HG03342 (cell line): ENCODE results near the gene ITM2C.

Source experiments
- ATAC-seq: cut with Tn5 transposase; IDR thresholded peaks from one replicate; pipeline ENCODE4 v1.9.1; 2021; ENCODE audit warnings: mild to moderate bottlenecking, moderate library complexity; ENCODE audit not compliant: unreplicated experiment

Gene ITM2C

DNA sequence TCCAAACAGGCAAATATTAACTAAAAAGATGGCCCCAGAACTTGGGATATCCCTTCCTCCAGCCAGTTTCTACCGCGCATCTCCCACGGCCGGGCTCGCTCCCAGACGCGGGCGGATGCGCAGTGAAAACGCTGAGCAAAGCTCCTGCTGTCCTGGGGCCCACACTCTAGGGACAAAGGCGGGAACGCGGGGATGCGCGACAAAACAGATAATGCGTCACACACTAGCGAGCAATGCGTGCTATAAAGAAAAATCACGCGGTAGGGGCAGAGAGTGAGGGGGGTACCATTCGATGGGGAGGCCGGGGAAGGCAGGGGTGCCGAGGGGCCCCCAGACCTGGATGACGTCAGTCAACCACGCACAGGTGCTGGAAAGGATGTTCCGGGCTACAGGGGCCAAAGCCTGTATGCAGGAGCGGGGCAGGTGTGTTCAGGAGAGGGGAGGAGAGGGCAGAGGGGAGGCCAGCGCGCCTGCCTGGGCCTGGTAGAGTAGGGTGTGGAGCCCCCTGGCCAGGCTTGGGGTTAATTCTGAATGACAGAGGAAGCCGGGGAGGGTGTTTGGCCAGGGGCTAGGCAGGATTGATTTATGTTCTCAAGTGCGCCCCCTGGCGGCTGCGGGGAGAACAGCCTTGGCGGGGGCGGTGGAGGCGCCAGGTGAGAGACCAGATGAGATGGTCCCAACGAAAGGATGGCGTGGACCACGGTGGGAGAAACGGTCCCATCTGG lies 14.9 kb upstream of the ITM2C start:
- ATAC-seq: no peak

DNA sequence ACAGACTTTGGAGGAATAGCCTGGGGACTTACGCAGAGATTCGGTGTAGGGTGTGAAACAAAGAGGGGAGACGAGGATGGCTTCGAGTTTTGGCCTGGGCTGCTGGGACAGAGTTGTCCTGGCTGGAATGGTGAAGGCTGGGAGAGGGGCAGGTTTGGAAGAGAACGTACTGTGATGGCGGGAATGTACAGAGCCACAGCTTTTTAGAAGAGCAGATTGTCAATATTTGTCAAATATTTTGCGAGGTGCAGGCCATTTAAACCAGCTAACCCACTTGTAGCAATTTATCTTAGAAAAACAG lies 14.4 kb upstream of the ITM2C start:
- no peak for ATAC-seq

DNA sequence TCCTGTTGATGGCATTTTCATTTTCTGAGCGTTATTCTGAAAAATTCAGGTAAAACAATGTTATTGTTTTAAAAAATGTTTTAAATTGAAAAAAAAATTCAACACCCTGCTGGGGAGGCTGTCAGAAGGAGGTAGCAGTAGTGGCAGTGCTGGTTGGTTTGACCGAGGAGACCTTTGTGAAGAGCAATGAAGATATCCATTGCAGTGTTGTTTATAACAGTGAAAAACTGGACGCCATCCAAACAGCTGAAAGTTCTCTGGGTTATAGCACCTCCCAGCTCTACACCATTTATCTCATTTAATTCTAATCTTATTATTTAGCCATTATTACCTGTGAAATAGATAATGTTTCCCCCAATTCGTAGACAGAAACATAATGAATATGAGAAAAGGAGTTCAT lies 12.6 kb upstream of the ITM2C start:
- ATAC-seq: no peak

DNA sequence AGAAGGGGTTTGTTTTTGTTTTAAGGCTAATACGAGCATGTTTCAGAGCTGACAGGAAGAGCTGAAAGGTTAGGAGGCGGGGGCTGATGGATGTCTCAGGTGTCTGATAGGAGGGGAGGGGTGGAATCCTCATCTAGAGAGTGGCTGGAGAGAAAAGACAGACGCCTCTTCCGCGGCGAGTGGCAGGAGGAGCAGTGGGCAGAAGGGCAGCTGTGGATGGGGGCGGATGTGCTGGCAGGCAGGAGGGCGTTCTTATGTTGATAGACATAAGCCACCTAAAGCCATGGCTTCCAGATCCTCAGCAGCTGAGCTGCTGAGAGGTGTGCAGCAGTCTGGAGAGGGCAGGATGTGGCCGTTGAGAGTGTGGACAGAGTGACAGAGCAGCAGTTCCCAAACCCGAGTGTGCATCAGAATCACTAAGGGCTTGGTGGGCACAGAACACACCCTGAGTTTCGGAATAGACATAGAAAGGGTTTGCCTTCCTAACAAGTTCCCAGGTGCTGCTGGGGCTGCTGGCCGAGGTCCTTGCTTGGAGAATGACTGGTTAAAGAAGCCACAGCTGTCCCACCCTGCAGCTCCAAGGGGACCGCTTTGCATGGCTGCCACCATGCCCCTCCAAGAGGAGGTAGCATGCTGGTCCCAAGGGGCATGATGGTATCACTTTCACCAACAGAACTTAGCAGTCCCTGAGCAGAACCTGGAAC lies 3.0 kb upstream of the ITM2C start:
- ATAC-seq: no peak

DNA sequence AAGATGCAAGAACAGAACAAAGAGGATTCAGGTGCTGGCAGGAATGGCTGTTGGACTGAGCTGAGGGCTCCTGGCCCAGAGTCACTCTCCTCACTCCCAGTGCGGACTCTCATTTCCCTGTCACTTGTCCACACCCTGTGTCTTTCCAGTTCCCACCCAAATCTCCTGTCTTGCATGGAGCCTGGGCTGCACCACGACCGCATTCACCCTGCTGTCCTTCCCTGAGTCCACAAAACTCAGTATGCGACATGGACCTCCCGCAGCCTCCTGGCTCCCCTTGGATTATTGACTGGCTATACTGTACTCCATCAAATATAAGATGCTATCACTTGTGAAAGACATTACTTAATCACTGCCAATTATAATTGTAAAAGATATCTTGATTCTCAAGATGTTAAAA lies 2.5 kb upstream of the ITM2C start:
- no peak for ATAC-seq

DNA sequence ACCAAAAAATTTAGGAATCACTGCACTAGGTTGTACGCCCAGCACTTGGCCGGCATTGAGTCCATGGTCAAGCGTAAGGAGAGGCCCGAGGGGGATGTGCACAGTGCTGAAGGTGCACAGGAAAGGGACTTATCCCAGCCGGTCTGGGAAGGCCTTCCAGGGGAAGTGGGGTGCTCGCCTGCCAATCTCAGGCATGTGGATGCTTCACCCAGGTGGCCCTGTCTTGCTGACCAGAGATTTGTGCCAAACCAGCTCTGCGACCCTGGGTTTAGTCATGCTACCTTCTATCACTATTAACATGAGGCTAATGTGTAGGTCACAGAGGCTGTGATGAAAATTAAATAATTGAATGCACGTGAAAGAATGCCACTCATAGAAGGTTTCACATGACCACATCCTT lies 1.7 kb upstream of the ITM2C start:
- no peak for ATAC-seq

DNA sequence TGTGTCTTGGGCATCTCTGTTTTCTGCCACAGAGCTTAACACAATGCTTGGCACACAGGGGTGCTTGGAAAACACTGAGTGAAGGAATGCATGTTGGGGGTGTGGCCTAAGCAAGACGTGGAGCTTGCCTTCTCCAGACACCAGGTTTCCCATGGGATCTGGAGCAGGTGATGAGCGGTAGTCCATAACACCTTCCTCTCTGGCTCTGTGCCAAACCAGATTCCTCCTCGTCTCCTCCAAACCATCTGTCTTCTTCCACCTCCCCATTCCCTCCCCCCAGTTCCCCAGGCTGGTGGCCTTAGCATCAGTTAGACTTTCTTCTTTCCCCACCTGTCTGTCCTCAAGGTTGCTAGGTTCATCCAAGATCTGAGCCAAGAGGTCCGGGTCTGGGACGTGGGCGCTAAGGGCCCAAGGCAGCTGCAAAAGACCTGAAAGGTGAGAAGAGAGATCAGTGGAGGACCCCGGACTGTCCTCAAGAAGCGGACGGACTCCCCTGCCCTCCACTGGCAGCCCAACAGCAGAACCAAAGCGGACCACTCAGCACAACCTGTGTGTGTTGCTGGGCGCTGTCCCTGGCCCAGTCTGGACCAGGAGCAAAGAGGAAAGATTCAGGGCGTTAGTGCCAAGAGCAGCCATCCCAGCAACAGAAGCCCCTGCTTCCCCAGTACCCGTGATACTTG lies 1.2 kb upstream of the ITM2C start:
- ATAC-seq: no peak

DNA sequence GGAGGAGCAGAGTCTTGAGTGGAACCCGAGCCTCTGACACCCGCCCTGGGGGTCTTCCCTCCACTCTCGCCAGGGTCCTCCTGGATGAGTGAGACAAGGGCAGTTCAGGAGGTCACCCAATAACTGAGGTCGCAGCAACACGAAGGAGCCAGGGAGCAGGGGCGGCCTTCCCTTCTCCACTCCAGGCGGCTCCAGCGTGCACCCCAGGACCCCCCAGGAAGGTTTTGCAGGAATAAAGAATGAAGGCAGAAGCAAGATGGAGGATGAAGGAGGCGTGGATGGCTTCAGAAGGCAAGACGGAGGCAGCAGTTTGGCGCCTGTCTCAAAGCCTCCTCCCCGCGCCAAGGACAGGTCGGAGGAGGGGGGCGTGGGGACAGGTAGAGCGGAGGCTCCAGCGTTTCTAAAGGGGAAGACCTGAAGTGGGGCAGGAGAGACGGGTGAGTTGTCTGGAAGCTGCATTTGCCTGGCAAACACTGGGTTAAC lies 579 bp upstream of the ITM2C start:
- ATAC-seq: no peak

DNA sequence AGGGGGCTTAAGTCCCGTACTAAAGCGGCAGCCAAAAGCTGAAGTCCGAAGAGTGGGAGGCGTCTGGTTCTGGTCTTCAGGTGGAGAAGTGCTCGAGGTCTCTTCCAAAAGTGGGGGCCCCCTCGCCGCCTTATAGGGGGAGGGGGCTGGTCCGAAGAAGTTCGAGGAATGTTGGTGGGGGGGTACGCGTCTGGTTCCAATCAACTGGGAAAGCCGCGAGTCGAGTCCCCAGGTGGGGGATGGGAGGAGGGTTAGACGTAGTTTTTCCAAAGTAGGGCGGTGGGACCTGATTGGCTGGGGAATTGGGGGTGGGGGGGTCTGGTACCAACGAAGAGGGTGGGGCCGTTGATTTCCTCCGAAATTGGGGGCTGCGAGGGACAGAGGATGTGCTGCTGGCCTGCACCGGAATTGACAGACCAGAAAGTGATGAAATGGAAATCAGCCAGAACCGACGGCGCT lies 594 bp downstream of the ITM2C start:
- ATAC-seq: no peak

DNA sequence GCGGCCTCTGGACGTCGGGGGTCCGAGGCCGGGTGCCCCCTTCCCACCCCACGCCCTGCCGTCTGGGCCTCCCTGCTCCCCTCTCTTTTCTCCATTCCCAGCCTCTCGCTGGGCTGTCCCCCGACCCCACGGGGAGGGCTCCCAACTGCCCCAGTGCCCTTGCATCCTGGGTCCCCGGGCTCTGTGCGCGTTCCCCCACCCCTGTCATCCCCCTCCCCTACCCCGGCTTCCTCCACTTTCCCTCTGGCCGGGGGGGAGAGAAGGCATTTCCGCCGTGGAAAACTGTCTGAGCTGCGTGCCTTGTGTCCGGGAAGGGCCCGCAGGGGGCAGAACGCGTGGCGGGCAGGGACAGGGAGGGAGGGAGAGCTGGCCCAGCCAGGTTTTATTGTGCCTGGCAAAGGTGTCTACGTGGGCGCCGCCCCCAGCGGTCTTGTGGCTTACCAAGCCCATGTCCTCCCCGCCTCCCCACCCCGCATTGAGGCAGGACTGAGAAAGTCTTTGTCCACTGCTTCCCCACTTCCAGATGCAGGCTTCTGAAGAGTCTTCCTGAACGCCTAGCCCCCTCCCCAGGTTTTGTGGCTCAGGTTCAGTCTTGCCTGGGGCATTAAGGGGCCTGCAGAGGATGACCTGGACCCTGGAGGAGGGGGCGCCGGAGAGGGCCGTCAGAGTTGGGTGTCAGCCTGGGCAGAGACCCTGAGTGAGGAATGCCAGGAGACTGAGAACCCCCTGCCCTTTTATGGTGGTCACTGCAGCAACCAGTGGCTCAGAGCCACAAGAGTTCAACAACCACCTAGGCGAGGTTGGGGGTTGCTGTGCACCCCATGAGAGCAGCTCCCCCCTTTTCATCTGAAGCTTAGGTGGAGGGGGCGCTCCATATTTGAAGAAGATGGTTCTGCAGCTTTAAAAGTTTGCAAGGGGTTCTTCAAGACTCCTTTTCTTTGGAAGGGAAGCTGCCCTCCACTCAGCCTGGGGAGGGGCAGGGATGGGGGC lies 1.3 kb downstream of the ITM2C start:
- no peak for ATAC-seq

DNA sequence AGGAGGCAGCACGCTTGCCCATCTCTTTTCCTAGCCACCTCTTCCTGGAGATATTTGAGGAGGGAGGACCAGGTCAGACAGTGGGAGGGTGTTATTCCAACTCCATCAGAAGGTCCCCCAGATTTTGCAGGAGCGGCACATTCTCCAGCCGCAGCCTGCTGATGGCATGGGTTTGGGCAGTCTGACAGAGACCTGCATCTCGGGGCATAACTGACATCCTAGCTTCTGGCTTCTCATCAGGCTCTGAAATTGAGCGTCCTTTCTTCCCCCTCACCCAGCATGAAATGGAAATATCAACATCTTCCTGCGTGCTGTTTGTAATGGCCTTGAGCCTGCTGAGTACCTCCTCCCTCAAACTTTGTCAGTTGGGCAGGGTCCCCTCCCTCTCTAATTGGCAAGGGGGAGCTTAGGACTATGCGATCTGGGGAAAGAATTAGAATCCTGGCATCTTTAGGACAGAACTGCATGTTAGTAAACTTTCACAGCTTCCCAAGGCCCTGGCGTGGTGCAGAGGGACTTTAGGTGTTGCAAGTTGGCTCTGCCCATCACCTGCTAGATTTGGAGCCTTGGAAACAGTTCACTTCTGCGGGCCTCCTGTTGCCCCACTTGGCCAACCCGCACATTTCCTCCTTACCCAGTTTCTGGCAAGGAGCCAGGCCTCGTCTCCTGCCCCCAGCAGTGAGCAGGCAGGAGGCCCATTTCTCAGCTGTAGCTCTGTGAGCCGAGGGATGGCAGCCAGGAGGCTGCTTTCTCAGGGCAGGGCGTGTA lies 2.2 kb downstream of the ITM2C start:
- no peak for ATAC-seq

DNA sequence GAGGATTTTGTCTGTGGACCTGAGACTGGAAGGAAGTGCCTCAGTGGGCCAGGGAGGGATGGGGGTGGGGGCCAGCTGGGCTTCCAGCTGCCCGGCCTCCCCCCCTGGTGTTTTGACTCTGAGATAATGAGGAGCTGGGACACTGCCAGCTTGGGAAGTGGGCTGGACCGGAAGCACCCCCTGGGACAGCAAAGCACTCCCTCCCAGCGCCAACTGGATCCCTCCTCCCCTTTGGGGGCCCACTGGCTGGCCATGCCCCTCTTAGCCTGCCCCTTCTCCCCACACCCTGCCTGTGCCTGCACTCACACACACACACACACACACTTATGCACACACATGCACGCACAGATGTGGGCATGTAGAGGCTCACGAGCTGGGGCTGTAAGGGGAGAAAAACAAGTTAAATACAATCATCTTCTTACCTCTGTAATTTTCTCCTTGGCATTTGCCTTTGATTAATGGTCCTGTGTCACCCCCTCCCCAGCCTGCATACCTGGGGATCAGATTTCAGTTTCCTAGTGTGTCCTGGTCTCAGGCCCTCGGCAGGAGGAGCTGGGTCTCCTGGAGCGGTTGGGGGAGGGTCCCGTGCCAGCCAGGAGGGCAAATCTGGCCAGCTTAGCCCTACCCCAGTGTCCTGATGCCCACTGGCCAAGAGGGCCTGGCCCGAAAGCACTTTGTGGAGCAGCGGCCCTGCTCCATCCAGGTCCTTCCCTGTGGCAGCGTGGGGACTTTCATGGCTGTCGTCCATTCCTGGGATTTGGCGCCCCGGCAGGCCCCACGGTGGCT lies 3.6 kb downstream of the ITM2C start:
- no peak for ATAC-seq

DNA sequence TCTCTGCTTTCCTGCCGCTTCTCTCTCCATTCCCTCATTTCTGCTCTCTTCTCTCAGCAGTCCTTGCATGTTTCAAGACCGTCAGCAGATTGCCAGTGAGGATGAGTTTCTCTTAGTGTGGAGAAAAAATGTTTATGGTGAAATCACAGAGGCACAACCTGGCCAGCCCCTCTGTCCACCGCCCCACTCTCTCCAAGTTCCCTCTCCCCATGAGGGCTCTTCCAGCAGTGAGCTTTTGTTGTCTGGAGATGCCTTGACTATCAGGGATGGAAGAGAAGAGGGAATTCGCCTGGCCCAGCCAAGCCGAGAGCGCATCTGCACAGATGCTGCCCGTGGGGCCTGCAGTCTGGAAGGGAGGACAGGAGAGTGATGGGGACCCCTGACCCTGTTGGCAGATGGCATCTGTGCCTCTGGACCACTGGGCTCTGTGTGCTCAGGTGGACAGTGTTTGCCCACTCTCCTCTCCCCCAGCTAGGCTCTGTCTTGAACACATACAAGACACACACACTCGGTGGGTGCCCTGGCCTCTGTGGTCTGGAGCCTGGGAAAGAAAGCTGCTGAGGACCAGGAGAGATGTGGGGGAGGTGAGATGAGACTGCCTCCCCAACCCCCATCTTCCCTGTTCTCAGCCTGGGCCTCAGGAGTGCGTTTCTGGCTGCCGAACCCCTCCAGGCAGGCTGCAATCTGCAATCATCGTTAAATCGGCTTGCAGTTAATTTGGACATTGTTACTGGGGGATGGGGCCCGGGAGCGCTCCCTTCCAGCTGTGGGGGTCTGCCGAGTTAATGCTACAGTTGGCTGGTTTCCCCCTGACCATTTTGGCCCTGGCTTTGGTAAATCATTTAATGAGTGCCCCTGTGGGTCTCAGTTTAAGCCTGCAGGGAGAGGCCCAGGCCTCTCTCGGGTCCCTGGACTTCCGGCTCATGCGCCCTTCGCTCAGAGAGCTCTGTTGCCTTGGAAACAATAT lies 4.5 kb downstream of the ITM2C start:
- no peak for ATAC-seq

DNA sequence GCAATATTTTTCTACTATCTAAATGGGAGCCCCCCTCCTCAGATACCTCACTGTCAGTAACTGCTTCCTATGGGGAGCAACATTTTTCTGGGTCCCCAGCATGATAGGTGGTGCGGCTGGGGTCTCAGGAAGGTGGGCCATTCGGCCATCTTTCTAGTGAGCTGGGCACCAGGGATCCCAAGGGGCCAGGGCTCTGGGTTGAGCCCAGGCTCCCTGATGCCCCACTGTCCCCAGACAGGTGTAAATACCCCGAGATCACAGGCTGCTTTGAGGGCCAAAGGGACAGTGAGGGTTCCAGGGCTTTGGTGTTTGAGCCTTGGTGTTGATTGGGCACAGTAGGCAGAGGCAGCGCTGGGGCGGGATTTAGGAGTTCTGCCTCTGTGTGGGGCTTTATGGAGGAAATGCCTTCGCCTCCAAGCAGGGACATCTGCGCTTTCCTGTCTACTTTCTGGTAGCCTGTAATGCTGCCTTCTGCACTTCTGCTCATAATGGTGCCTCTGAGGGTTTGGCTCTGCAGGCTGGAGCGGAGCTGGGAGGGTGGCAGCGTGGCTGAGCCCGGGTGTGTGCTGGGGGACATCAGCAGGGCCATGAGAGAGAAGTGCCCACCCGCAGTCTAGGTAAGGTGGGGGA lies 5.3 kb downstream of the ITM2C start:
- no peak for ATAC-seq

DNA sequence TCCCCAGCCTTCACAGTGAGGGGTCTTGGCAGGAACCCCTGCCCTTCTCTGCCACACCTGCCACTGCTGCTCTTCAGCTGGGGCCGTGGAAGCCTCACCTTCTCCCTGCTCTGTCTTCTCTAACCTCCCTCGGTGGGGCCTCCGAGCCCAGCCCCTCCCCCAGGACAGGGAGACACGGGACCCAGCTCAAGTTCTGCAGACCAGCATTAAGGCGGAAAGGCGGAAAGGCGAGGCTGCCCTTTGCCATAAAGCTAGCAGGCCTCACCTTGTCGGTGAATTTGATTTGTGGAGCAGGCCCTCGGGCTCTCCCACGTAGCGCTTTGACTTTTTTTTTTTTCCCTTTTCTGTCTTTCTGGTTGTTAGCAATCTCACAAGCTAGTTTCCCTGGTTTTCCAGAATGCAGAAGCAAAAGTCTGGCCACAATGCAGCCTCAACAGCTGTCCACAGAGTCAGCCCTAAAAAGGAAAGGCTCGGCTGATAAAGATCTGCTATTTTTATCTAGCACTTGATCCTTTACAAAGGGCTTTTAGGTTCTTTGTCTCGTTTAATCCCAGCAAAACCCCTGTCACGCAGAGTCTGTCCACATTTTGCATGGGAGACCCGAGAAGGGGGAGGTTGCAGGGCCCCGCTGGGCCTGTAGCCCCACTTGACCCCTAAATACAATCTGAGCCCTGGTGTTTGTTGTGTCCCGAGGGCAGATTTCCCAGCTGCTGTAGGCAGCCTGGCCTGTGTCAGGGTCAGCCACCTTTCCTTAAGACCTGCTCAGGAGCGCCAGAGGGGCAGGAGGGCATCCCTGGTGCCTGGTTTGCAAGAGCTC lies 6.0 kb downstream of the ITM2C start:
- ATAC-seq: no peak

DNA sequence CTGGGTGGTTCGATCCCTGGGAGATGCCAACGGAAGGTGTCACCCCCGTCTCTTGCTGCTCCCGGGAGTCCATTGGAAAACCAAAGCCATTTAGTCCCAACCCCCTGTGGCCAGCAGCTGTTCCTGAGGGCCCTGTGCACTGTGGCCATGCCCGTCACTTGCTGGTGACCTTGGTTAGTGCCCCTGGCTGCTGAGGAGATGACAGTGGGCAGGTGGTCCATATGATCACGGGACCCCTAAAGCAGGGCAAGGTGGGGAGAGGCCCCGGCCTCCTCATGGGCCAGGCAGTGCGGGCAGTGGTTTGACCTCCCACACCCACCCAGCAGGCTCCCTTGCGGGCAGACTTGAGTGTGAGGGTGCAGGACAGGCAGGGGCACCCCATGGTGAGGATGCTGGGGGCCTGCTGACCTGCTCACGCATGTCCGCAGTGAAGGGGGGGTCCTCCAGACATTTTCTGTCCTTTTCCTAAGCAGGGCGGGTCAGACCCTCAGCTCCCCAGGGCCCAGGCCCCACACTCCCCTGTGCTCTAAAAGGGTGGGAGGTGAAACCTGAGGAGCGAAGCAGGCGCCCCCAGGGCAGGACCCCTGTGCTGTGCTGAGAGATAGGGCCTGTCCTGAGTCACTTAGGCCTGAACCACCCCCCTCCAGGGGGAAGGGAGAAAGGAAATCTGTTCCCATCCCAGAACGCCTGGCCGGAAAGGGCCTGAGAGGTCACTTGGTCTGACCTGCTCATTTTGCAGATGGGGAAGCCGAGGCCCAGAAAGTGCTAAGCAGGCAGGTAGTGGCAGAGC lies 6.8 kb downstream of the ITM2C start:
- no peak for ATAC-seq
